ENCODE data around the gene CALCB.
"Not testable (repeated sequence)": the region's sequence is repeated elsewhere in the genome, so short reads cannot be mapped to it uniquely, and the experiment has no call there.

Gene CALCB, protein sequence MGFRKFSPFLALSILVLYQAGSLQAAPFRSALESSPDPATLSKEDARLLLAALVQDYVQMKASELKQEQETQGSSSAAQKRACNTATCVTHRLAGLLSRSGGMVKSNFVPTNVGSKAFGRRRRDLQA

DNA sequence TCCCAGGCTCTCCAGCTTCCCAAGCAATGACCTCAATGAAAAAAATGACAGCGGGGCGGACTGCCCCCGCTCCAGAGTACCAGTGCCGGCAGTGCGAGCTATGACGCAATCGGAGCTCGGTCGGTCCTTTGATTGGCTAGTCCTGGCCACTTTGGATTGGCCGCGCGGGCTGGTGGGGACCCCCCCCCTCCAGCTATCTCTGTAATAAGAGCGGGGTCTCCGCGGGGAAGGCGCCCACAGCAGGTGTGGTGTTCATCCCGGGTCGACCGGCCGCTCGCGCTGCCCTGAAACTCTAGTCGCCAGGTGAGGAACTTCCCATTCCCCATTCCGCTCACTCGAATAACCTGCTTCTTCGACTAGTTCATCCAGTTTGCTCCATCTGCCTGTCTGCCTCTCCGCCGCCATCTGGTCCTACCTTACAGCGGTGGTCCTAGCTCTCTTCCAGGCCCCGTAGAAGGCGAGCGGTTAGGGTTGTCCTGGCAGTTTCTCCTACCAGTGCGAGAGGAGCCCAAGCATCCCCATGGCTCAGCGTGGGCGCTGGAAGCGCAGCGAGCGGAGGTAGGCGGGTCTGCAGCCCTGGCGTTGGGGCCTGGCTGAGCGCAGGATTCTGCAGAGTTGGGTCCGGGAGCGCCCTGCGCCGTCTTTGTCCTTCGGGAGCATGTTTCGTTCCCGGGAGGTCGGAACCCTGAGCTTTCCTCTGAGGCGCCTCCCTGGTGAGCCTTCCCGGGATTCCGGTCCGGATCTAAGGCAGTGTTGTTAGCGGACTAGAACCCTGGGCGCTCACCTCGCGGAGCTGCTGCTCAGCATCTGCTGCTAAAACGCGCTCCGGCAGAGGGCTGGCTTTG, at the start of gene CALCB:
Gene CALCB, plus strand, starts transcription at position 233 of the 845 bp plus-strand sequence. CDS start 1,126 bp downstream, outside the sequence.
- DNase-seq (ENCODE audit: low read depth in 1 of 2, low spot score in 1 of 2) = peak in 1 of 2 donors; percentile 18

GRCh38 chr11:15027011-15027410, 46.4 kb upstream of the CALCB start:
- DNase-seq (ENCODE audit: low read depth in 1 of 2, low spot score in 1 of 2) = no peak

DNA sequence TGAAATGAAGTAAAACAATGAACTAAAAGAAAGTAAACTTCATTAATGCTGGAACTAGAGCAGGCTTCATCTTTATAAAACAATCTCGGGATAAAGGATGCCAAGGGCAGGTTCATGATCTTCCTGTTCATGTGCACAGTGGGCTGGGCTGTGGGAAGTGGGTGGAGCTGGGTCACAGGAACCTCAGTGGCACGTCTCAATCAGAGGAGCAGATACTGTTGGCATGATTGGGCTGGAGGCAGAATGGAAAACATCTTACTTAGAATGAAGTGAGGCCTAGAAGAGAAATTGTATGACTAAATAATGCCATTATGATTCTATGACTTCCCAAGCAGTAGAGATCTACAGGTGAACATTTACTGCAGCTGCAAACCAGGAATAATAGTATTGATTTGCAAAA, 45.4 kb upstream of the CALCB start:
- DNase-seq (ENCODE audit: low read depth in 1 of 2, low spot score in 1 of 2) = no peak

GRCh38 chr11:15028379-15028778, 45.0 kb upstream of the CALCB start:
- no peak for DNase-seq (ENCODE audit: low read depth in 1 of 2, low spot score in 1 of 2)

GRCh38 chr11:15031945-15032344, 41.4 kb upstream of the CALCB start:
- not testable (repeated sequence) for DNase-seq (ENCODE audit: low read depth in 1 of 2, low spot score in 1 of 2)

- no peak for DNase-seq (ENCODE audit: low read depth in 1 of 2, low spot score in 1 of 2)
Observed at GRCh38 chr11:15034687-15035267, 38.6 kb upstream of the CALCB start.

DNA sequence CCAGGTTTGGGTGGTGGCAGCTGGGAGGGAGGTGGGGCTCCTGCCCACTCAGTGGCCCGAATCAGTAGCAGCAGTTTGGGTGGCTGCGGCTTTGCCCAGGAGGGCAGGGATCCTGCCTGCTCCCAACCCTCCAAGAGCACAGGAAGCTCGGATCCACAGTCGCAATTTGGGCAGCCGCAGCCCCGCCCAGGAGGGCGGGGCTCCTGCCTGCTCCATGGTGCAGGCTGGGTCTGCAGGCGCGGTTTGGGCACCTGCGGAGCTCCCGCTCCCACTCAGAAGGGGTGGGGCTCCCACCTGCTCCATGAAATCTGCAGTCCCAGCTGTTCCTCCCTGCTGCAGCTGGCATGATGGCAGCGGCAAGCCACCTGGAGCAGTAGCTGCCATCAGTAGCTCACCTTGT, 38.1 kb upstream of the CALCB start:
- no peak for DNase-seq (ENCODE audit: low read depth in 1 of 2, low spot score in 1 of 2)

- DNase-seq (ENCODE audit: low read depth in 1 of 2, low spot score in 1 of 2) = no peak
Observed at GRCh38 chr11:15038963-15039362, 34.4 kb upstream of the CALCB start.

GRCh38 chr11:15045209-15045608, 28.2 kb upstream of the CALCB start:
- no peak for DNase-seq (ENCODE audit: low read depth in 1 of 2, low spot score in 1 of 2)

DNA sequence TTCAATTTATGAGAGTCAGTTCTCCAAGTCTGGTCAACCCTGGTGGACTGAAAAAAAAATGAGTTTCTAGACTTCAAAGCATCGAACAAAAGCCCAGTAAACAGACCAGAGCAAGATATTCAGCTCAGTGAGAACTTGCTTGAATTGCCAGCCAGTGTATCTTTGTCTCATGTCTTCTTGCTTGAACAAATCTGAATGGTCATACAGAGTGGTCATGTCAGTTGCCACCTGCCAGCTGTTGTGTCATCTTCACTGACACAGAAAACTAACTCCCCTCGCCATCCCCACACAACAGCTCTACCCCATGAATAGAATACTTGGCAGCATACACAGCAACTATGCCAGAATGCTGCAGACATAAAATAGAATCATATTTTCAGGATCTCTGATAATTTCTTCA, 27.5 kb upstream of the CALCB start:
- no peak for DNase-seq (ENCODE audit: low read depth in 1 of 2, low spot score in 1 of 2)

GRCh38 chr11:15046673-15047072, 26.7 kb upstream of the CALCB start:
- DNase-seq (ENCODE audit: low read depth in 1 of 2, low spot score in 1 of 2) = not testable (repeated sequence)

- no peak for DNase-seq (ENCODE audit: low read depth in 1 of 2, low spot score in 1 of 2)
Observed at GRCh38 chr11:15048616-15049015, 24.8 kb upstream of the CALCB start.

- peak in 1 of 2 donors; percentile 4 for DNase-seq (ENCODE audit: low read depth in 1 of 2, low spot score in 1 of 2)
Observed at GRCh38 chr11:15053191-15053685, 20.2 kb upstream of the CALCB start.

- no peak for DNase-seq (ENCODE audit: low read depth in 1 of 2, low spot score in 1 of 2)
Observed at GRCh38 chr11:15055620-15056356, 17.6 kb upstream of the CALCB start.

GRCh38 chr11:15057329-15057728, 16.1 kb upstream of the CALCB start:
- DNase-seq (ENCODE audit: low read depth in 1 of 2, low spot score in 1 of 2) = no peak

DNA sequence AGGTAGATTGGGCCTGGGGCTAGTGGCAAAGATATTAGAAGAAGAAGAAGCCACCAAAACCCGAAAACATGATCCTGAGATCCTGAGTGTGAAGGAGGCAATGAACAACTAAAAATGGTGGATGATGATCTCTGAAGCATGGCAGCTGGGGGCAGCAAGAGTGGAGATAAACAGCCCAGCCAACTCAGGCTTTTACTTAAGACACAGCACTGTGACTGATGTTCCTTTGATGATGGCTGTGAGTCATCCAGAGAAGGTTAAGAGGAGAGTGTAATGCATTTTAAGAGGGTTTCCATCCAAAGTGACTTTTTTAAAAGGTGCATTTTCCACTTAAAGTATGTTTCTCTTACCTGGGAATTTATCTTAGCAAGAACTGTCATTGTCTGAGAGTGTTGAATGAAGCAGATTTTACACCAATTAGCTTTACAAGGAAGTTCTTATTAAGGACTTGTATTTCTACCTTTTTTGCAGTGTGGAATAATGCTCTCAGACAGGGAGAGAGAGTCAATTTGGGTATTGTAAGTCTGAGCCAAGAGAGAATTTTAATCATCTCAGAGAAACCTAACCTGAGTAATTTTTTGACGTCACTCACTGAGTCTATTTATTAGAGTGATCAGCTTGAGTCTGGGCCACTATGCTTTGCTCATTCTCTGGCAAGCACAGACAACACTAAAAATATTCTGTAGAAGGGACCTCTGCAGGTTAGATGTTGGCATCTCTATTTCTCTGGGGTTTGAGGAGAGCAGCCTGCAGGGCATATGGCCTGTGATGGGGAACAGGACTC, 14.1 kb upstream of the CALCB start:
- no peak for DNase-seq (ENCODE audit: low read depth in 1 of 2, low spot score in 1 of 2)

DNA sequence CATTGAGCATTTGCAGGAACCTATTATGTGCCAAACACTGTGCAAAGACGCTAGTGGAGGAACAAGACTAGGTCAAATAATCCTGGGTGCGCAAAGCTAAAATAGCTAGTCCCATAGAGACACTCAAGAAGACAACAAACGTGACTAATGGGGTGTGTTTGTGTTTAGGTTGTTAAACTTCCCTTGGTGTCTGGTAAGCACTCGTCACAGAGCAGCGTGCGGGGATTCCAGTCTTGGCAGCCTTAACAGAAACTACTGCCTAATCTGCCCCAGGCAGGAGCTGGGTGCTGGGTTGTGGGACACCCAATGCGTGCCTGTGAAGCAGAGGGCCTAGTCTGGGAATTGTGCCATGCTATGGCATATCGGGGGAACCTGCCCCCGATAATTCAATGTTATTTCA, 10.8 kb upstream of the CALCB start:
- no peak for DNase-seq (ENCODE audit: low read depth in 1 of 2, low spot score in 1 of 2)

GRCh38 chr11:15069751-15070150, 3.6 kb upstream of the CALCB start:
- not testable (repeated sequence) for DNase-seq (ENCODE audit: low read depth in 1 of 2, low spot score in 1 of 2)

DNA sequence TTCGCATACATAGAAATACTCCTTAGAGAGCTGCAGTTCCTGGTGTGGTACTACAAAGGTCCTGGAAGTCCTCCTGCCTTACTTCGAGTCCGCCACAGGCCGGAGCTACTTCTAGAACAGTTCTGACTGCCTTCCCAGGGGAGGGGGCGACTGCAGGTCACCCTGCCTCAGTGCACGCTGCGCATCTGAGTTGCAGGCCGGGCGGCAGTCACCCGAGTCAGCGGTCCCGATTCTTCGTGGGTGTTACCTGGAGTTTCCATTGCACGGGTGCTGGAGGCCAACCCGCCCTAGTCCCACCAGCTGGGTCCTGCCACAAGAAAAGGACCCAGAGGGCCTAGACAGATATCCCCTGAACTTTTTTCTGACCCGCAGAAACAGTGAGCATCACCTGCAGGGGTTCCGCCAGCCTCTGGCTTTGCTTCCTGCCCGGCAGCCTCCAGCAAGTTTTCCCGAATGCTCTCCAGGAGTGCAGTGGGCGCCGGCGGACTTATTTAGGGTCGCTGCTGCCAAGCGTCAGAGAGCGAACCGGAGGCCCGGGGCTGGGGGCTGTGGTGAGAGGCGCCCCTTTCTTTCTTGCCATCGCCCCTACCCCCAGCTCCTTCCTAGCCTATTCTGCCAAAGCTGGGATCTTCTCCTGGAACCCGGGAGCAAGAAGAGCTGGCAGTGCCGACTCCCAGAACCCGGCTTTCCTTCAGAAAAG, 1.7 kb upstream of the CALCB start:
- DNase-seq (ENCODE audit: low read depth in 1 of 2, low spot score in 1 of 2) = no peak

DNA sequence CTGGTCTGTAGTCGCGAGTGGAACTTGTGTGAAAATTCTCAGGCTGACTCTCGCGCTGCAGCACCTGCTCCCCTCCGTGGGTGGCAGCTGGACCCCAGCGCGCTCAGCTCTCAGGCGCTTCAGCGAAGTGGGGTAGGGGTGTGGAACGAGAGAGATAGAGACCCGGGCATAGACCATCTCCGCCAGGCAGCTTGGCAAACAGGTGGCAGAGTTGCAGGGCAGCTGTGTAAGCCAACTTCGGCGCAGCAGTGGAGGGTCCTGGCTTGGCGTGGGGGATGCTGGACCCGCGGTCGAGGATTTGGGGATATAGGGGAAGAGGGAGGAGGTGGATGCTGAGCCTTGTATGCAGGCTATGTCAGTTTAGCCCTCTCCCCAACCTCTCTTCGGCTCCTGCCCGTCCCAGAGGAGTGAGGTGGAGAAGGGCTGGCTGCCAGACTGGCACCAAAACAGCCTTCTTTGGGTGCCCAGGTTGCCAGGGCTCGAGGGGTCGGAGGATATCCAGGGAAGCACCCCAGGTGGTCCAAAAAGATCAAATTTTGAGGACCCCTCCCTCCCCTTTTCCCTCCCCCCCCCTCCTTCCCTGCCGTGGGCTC, 746 bp upstream of the CALCB start:
- no peak for DNase-seq (ENCODE audit: low read depth in 1 of 2, low spot score in 1 of 2)
